CD4-positive, CD25-positive, alpha-beta regulatory T cell (primary cell): ENCODE measurements around the gene HBD. TPM values are rescaled to one million over a fixed set of nuclear protein-coding genes. Genes with fewer than 3 reads are reported as not detected.

Experiments used
- ATAC-seq, 2 donors: fragments of 150-1000 bp; cut with Tn5 transposase; one replicate each; pipeline ENCODE4 v1.10.0; 2021; ENCODE audit warnings: low read depth in 2 of 2, moderate number of reproducible peaks in 2 of 2, moderate library complexity in 1 of 2
- DNase-seq, 3 donors: peaks; one replicate each; pipeline versions ENCODE4 v3.0.0 to v3.0.0-alpha.2; 2012 to 2022; ENCODE audit warnings: mixed read lengths in 1 of 3
- H3K27ac ChIP-seq: one replicate; pipeline ENCODE4 v1.7.0; 2013; ENCODE audit warnings: mild to moderate bottlenecking, low read length; ENCODE audit not compliant: insufficient read depth, poor library complexity, severe bottlenecking
- H3K27me3 ChIP-seq: one replicate; pipeline ENCODE4 v1.7.0; 2013; ENCODE audit warnings: low read length; ENCODE audit not compliant: control insufficient read depth, insufficient read depth
- H3K36me3 ChIP-seq: one replicate; pipeline ENCODE4 v1.7.0; 2013; ENCODE audit warnings: mild to moderate bottlenecking, low read length, moderate library complexity; ENCODE audit not compliant: control insufficient read depth, insufficient read depth
- H3K4me1 ChIP-seq: 2 replicates; pipeline ENCODE4 v1.7.0; 2013; ENCODE audit warnings: mild to moderate bottlenecking, low read length; ENCODE audit not compliant: insufficient read depth, control insufficient read depth, poor library complexity, severe bottlenecking
- H3K4me3 ChIP-seq: one replicate; pipeline ENCODE4 v1.7.0; 2013; ENCODE audit warnings: low read depth, mild to moderate bottlenecking, low read length, moderate library complexity
- H3K9me3 ChIP-seq, 2 experiments: 1 replicate in 1 of 2; 2 replicates in 1 of 2; pipeline ENCODE4 v1.7.0; 2013; ENCODE audit warnings: low read length in 2 of 2, mild to moderate bottlenecking in 1 of 2, moderate library complexity in 1 of 2; ENCODE audit not compliant: control insufficient read depth in 2 of 2
- H3K27ac Mint-ChIP-seq, 3 donors: one replicate each; pipeline ENCODE4 v1.8.0; 2020 to 2022; ENCODE audit warnings: mild to moderate bottlenecking in 3 of 3, mixed read lengths in 3 of 3, moderate library complexity in 2 of 3
- H3K27me3 Mint-ChIP-seq: one replicate; pipeline ENCODE4 v1.8.0; 2022; ENCODE audit warnings: mild to moderate bottlenecking, mixed read lengths
- H3K36me3 Mint-ChIP-seq: one replicate; pipeline ENCODE4 v1.8.0; 2020; ENCODE audit warnings: mixed read lengths
- H3K4me1 Mint-ChIP-seq, 4 donors: one replicate each; pipeline ENCODE4 v1.8.0; 2020 to 2022; ENCODE audit warnings: mixed read lengths in 4 of 4, mild to moderate bottlenecking in 1 of 4
- H3K4me3 Mint-ChIP-seq, 4 donors: one replicate each; pipeline ENCODE4 v1.8.0; 2020 to 2022; ENCODE audit warnings: mild to moderate bottlenecking in 4 of 4, mixed read lengths in 4 of 4, moderate library complexity in 3 of 4
- H3K9me3 Mint-ChIP-seq, 7 donors: one replicate each; pipeline ENCODE4 v1.8.0; 2020 to 2022; ENCODE audit warnings: mixed read lengths in 7 of 7, mild to moderate bottlenecking in 3 of 7, moderate library complexity in 2 of 7
- polyA plus RNA-seq, 4 donors: library from polyadenylated mRNA; unstranded; fragments of 300-500 nt; fragmentation: Illumina TruSeq; gene quantifications; one replicate each; pipeline ENCODE4 v1.2.3, GENCODE V29; 2021
- total RNA-seq: library from RNA; stranded (reverse); gene quantifications from one replicate; pipeline ENCODE4 v1.2.3, GENCODE V29; 2022

The HBD gene
- total and polyA plus RNA-seq, 5 donors from 2014 or later: not detected

- H3K4me1 Mint-ChIP-seq: no peaks in the 10 kb centered on the region
- no peak overlapping the region for H3K27ac Mint-ChIP-seq
- H3K9me3 Mint-ChIP-seq: no peaks in the 10 kb centered on the region
- Histone ChIP-seq H3K9me3 (no peaks in the 10 kb centered on the region), H3K4me3 (no peak overlapping the region), H3K36me3 (no peaks in the 10 kb centered on the region), H3K27me3 (no peaks in the 10 kb centered on the region), H3K4me1 (no peaks in the 10 kb centered on the region), H3K27ac (no peak overlapping the region)
- no peak for ATAC-seq
- DNase-seq: no peak
- no peak overlapping the region for H3K4me3 Mint-ChIP-seq
- no peaks in the 10 kb centered on the region for H3K27me3 Mint-ChIP-seq
- H3K36me3 Mint-ChIP-seq: no peaks in the 10 kb centered on the region
Observed at GRCh38 chr11:5276697-5277096, 42.4 kb upstream of the HBD start.

- H3K9me3 Mint-ChIP-seq: peaks cover 0 to 1% (median 0%) of the 10 kb centered on the region in 7 donors
- H3K4me1 ChIP-seq: no peaks in the 10 kb centered on the region
- H3K36me3 Mint-ChIP-seq: no peaks in the 10 kb centered on the region
- no peak overlapping the region for H3K27ac Mint-ChIP-seq
- no peaks in the 10 kb centered on the region for H3K9me3 ChIP-seq
- H3K27me3 ChIP-seq: no peaks in the 10 kb centered on the region
- H3K4me3 ChIP-seq: no peak overlapping the region
- H3K27ac ChIP-seq: no peak overlapping the region
- H3K27me3 Mint-ChIP-seq: no peaks in the 10 kb centered on the region
- H3K4me3 Mint-ChIP-seq: no peak overlapping the region
- ATAC-seq (no peak), DNase-seq (no peak)
- no peaks in the 10 kb centered on the region for H3K36me3 ChIP-seq
- no peaks in the 10 kb centered on the region for H3K4me1 Mint-ChIP-seq
Observed at GRCh38 chr11:5275369-5276110, 41.3 kb upstream of the HBD start.

GRCh38 chr11:5274395-5274794, 40.1 kb upstream of the HBD start:
- no peaks in the 10 kb centered on the region for H3K4me1 ChIP-seq
- ATAC-seq (no peak), DNase-seq (no peak)
- no peaks in the 10 kb centered on the region for H3K4me1 Mint-ChIP-seq
- H3K27ac ChIP-seq: no peak overlapping the region
- peaks cover 0 to 2% (median 0%) of the 10 kb centered on the region in 7 donors for H3K9me3 Mint-ChIP-seq
- H3K27me3 Mint-ChIP-seq: no peaks in the 10 kb centered on the region
- H3K9me3 ChIP-seq: no peaks in the 10 kb centered on the region
- no peak overlapping the region for H3K4me3 Mint-ChIP-seq
- no peaks in the 10 kb centered on the region for H3K36me3 ChIP-seq
- H3K4me3 ChIP-seq: no peak overlapping the region
- no peak overlapping the region for H3K27ac Mint-ChIP-seq
- no peaks in the 10 kb centered on the region for H3K27me3 ChIP-seq
- no peaks in the 10 kb centered on the region for H3K36me3 Mint-ChIP-seq

- Mint-ChIP-seq H3K36me3 (no peaks in the 10 kb centered on the region), H3K4me1 (no peaks in the 10 kb centered on the region), H3K27me3 (no peaks in the 10 kb centered on the region), H3K9me3 (peaks cover 0 to 2% (median 0%) of the 10 kb centered on the region in 7 donors), H3K27ac (no peak overlapping the region), H3K4me3 (no peak overlapping the region)
- DNase-seq (no peak), ATAC-seq (no peak)
- Histone ChIP-seq H3K9me3 (no peaks in the 10 kb centered on the region), H3K27me3 (no peaks in the 10 kb centered on the region), H3K27ac (no peak overlapping the region), H3K4me1 (no peaks in the 10 kb centered on the region), H3K4me3 (no peak overlapping the region), H3K36me3 (no peaks in the 10 kb centered on the region)
Observed at GRCh38 chr11:5272395-5273017, 38.2 kb upstream of the HBD start.

- DNase-seq (no peak), ATAC-seq (no peak)
- Histone ChIP-seq H3K27ac (no peak within 1 kb of the TSS), H3K27me3 (no peaks in the 10 kb centered on the region), H3K36me3 (no peaks in the 10 kb centered on the region), H3K9me3 (no peaks in the 10 kb centered on the region), H3K4me3 (no peak within 1 kb of the TSS), H3K4me1 (no peaks in the 10 kb centered on the region)
- peaks cover 0 to 2% (median 0%) of the 10 kb centered on the region in 7 donors for H3K9me3 Mint-ChIP-seq
- H3K4me1 Mint-ChIP-seq: no peaks in the 10 kb centered on the region
- no peaks in the 10 kb centered on the region for H3K27me3 Mint-ChIP-seq
- no peaks in the 10 kb centered on the region for H3K36me3 Mint-ChIP-seq
- no peak within 1 kb of the TSS for H3K27ac Mint-ChIP-seq
- H3K4me3 Mint-ChIP-seq: no peak within 1 kb of the TSS
Observed at GRCh38 chr11:5269715-5270147, 35.4 kb upstream of the HBD start, which contains the start of gene HBE1. Gene HBE1, minus strand, starts transcription at chr11:5269945. Its CDS starts 55 bp downstream, at chr11:5269890.

- Mint-ChIP-seq H3K27ac (no peak overlapping the region), H3K4me3 (no peak overlapping the region), H3K4me1 (no peaks in the 10 kb centered on the region), H3K36me3 (no peaks in the 10 kb centered on the region), H3K27me3 (no peaks in the 10 kb centered on the region), H3K9me3 (peaks cover 0 to 5% (median 0%) of the 10 kb centered on the region in 7 donors)
- DNase-seq (no peak), ATAC-seq (no peak)
- H3K4me1 ChIP-seq: no peaks in the 10 kb centered on the region
- H3K27ac ChIP-seq: no peak overlapping the region
- H3K9me3 ChIP-seq: no peaks in the 10 kb centered on the region
- H3K36me3 ChIP-seq: no peaks in the 10 kb centered on the region
- no peak overlapping the region for H3K4me3 ChIP-seq
- H3K27me3 ChIP-seq: no peaks in the 10 kb centered on the region
Observed at GRCh38 chr11:5267033-5267563, 32.8 kb upstream of the HBD start.

GRCh38 chr11:5266609-5267008, 32.3 kb upstream of the HBD start:
- Mint-ChIP-seq H3K36me3 (no peaks in the 10 kb centered on the region), H3K27me3 (no peaks in the 10 kb centered on the region), H3K4me3 (no peak overlapping the region), H3K4me1 (no peaks in the 10 kb centered on the region), H3K27ac (no peak overlapping the region), H3K9me3 (peaks cover 0 to 6% (median 0%) of the 10 kb centered on the region in 7 donors)
- no peak for ATAC-seq
- H3K36me3 ChIP-seq: no peaks in the 10 kb centered on the region
- no peaks in the 10 kb centered on the region for H3K9me3 ChIP-seq
- no peak overlapping the region for H3K4me3 ChIP-seq
- H3K27me3 ChIP-seq: no peaks in the 10 kb centered on the region
- H3K4me1 ChIP-seq: no peaks in the 10 kb centered on the region
- DNase-seq: no peak
- no peak overlapping the region for H3K27ac ChIP-seq
